HCT116 (cell line): ENCODE measurements around the gene SCARB1. TPM values are rescaled to one million over a fixed set of nuclear protein-coding genes. Genes with fewer than 3 reads are reported as not detected.

Experiments used
- ATAC-seq: fragments of 200-7000 bp; cut with Tn5 transposase; 2 replicates; pipeline ENCODE4 v1.9.1; 2020; ENCODE audit warnings: mild to moderate bottlenecking, moderate library complexity
- BruUV-seq: library from RNA; stranded (reverse); fragments of 400-500 nt; replicated peaks from 2 replicates; lab custom pipeline; 2021; lab: Mats Ljungman, UMichigan
- CTCF ChIA-PET: fragments of 300-600 bp; sonication (Branson Sonifier 250); formaldehyde crosslinking; loops from one replicate; lab custom pipeline; 2021; ENCODE audit warnings: antibody characterized with exemption; lab: Charles Lee
- POLR2A ChIA-PET: fragments of 300-600, 350-600 bp; sonication (Branson Sonifier 250); formaldehyde crosslinking; loops from one replicate; lab custom pipeline; 2021; ENCODE audit warnings: antibody characterized with exemption; lab: Charles Lee
- RAD21 ChIA-PET, 2 experiments: fragments of 300-600 bp; sonication (Branson Sonifier 250); formaldehyde crosslinking; loops; one replicate each; lab custom pipeline; 2023; ENCODE audit warnings: low total read pairs in 2 of 2; ENCODE audit not compliant: uncharacterized antibody in 2 of 2, unreplicated experiment in 2 of 2, low non-redundant PET in 1 of 2; lab: Charles Lee
- DNase-seq: peaks from one replicate; pipeline ENCODE4 v3.0.0-alpha.2; 2010; ENCODE audit warnings: low read depth, low spot score
- H2AFZ ChIP-seq: fragments of 200-600 bp; shearing (Covaris generic), sonication (generic); 2 replicates; pipeline ENCODE4 v1.6.1; 2017; ENCODE audit warnings: low read depth, mixed run types, mixed read lengths, antibody characterized with exemption, low read length; ENCODE audit not compliant: poor library complexity, severe bottlenecking
- H3K27ac ChIP-seq: 2 replicates; pipeline ENCODE4 v1.5.1; 2012; ENCODE audit warnings: low read depth, low read length
- H3K27me3 ChIP-seq: fragments of 200-600 bp; sonication (generic); 2 replicates; pipeline ENCODE4 v1.6.1; 2016; ENCODE audit warnings: mixed run types, low read length, mixed read lengths; ENCODE audit not compliant: insufficient read depth
- H3K36me3 ChIP-seq, 2 experiments: fragments of 200-500 bp in 1 of 2; fragments of 200-600 bp in 1 of 2; sonication (Bioruptor generic) in 1 of 2; sonication (generic) in 1 of 2; 2 replicates each; pipeline versions ENCODE4 v1.5.1 to v1.6.1; 2014 to 2016; ENCODE audit warnings: low read length in 2 of 2, inconsistent platforms in 1 of 2, mixed read lengths in 1 of 2, mixed run types in 1 of 2; ENCODE audit not compliant: insufficient read depth in 2 of 2, control insufficient read depth in 1 of 2
- H3K4me1 ChIP-seq, 2 experiments: fragments of 200-600 bp in 1 of 2; sonication (generic) in 1 of 2; 2 replicates each; pipeline versions ENCODE4 v1.5.1 to v1.6.1; 2012 to 2017; ENCODE audit warnings: low read length in 2 of 2, inconsistent platforms in 1 of 2, mild to moderate bottlenecking in 1 of 2, mixed read lengths in 1 of 2, mixed run types in 1 of 2, moderate library complexity in 1 of 2; ENCODE audit not compliant: insufficient read depth in 2 of 2, control insufficient read depth in 1 of 2
- H3K4me2 ChIP-seq: fragments of 200-600 bp; sonication (generic); 2 replicates; pipeline ENCODE4 v1.6.1; 2017; ENCODE audit warnings: mixed run types, low read length, mixed read lengths
- H3K4me3 ChIP-seq, 2 experiments: fragments of 200-600 bp in 1 of 2; sonication (generic) in 1 of 2; replicated peaks in 1 of 2; 2 replicates each; pipeline ENCODE4 v1.5.1; 2011 to 2016; ENCODE audit warnings: low read length in 2 of 2, control low read depth in 1 of 2, low read depth in 1 of 2, mild to moderate bottlenecking in 1 of 2, mixed read lengths in 1 of 2, mixed run types in 1 of 2
- H3K79me2 ChIP-seq: fragments of 200-600 bp; sonication (generic); 2 replicates; pipeline ENCODE4 v1.6.1; 2017; ENCODE audit warnings: mild to moderate bottlenecking, mixed run types, low read length, moderate library complexity, mixed read lengths; ENCODE audit not compliant: insufficient read depth
- H3K9ac ChIP-seq: fragments of 200-600 bp; sonication (generic); 2 replicates; pipeline ENCODE4 v1.6.1; 2016; ENCODE audit warnings: low read length, mixed read lengths
- H3K9me2 ChIP-seq: fragments of 200-600 bp; sonication (generic), shearing (Covaris generic); 2 replicates; pipeline ENCODE4 v1.6.1; 2017; ENCODE audit warnings: mixed run types, mild to moderate bottlenecking, moderate library complexity; ENCODE audit not compliant: insufficient read depth
- H3K9me3 ChIP-seq, 2 experiments: fragments of 200-500 bp in 1 of 2; fragments of 200-600 bp in 1 of 2; sonication (Bioruptor generic) in 1 of 2; sonication (generic) in 1 of 2; 2 replicates each; pipeline ENCODE4 v1.6.1; 2014 to 2017; ENCODE audit warnings: low read length in 2 of 2, mixed read lengths in 2 of 2, inconsistent platforms in 1 of 2, low read depth in 1 of 2, mild to moderate bottlenecking in 1 of 2, mixed run types in 1 of 2, moderate library complexity in 1 of 2; ENCODE audit not compliant: control insufficient read depth in 1 of 2, insufficient read depth in 1 of 2
- H4K20me1 ChIP-seq: fragments of 200-600 bp; sonication (generic), shearing (Covaris generic); 2 replicates; pipeline ENCODE4 v1.6.1; 2017; ENCODE audit warnings: mixed run types, mild to moderate bottlenecking, moderate library complexity; ENCODE audit not compliant: insufficient read depth
- ATF3 ChIP-seq: IDR thresholded peaks from 2 replicates; pipeline ENCODE4 v1.6.1; 2012
- CBX3 ChIP-seq: IDR thresholded peaks from 2 replicates; pipeline ENCODE4 v1.6.1; 2012; ENCODE audit warnings: low read depth
- CEBPB ChIP-seq: IDR thresholded peaks from 2 replicates; pipeline ENCODE4 v1.6.1; 2012; ENCODE audit warnings: low read depth
- CTCF ChIP-seq, 3 experiments: fragments of 200-600 bp in 1 of 3; sonication (generic) in 1 of 3; IDR thresholded peaks in 2 of 3; conservative IDR thresholded peaks in 1 of 3; 2 replicates each; pipeline ENCODE4 v1.5.1; 2012 to 2017; ENCODE audit warnings: low read depth in 2 of 3, low read length in 2 of 3, antibody characterized with exemption in 1 of 3, borderline replicate concordance in 1 of 3, control low read depth in 1 of 3, mild to moderate bottlenecking in 1 of 3, mixed read lengths in 1 of 3, mixed run types in 1 of 3, moderate library complexity in 1 of 3; ENCODE audit not compliant: insufficient read depth in 1 of 3
- ELF1 ChIP-seq: IDR thresholded peaks from 2 replicates; pipeline ENCODE4 v1.6.1; 2012; ENCODE audit warnings: low read depth, borderline replicate concordance
- POLR2A ChIP-seq: IDR thresholded peaks from 2 replicates; pipeline ENCODE4 v1.7.0; 2011; ENCODE audit warnings: borderline replicate concordance; ENCODE audit not compliant: insufficient read depth, insufficient read length; ENCODE audit errors: extremely low read depth
- REST ChIP-seq: IDR thresholded peaks from 2 replicates; pipeline ENCODE4 v1.6.1; 2012; ENCODE audit warnings: low read depth
- SIN3A ChIP-seq: IDR thresholded peaks from 2 replicates; pipeline ENCODE4 v1.6.1; 2012; ENCODE audit warnings: low read depth
- SP1 ChIP-seq: IDR thresholded peaks from 2 replicates; pipeline ENCODE4 v1.6.1; 2012; ENCODE audit warnings: low read depth
- SRF ChIP-seq: IDR thresholded peaks from 2 replicates; pipeline ENCODE4 v1.6.1; 2012; ENCODE audit warnings: low read depth
- ZBTB33 ChIP-seq: IDR thresholded peaks from 2 replicates; pipeline ENCODE4 v1.6.1; 2011; ENCODE audit warnings: mild to moderate bottlenecking, low read length, moderate library complexity; ENCODE audit not compliant: insufficient replicate concordance; ENCODE audit errors: extremely low read depth
- ZNF274 ChIP-seq: fragments of 200-500 bp; sonication (Bioruptor generic); IDR thresholded peaks from 2 replicates; pipeline ENCODE4 v1.6.1; 2014; ENCODE audit warnings: mild to moderate bottlenecking, low read depth, low read length, inconsistent platforms
- intact Hi-C: fragments of 100-400 bp; cut with micrococcal nuclease; formaldehyde crosslinking; loops from 2 replicates; pipeline ENCODE4 v1.10.0; 2022
- total RNA-seq: library from RNA; stranded (reverse); gene quantifications from one replicate; pipeline ENCODE4 v1.2.1, GENCODE V29; 2021; ENCODE audit not compliant: unreplicated experiment

The SCARB1 gene
- total RNA-seq, 1 experiment from 2014 or later = 95.5 TPM

GRCh38 chr12:124814741-124815613 is 48.7 kb downstream of the SCARB1 start:
- intact Hi-C loops = no loop called here
- ATAC-seq (no peak), DNase-seq (no peak)
- H3K4me1 ChIP-seq = no peaks in the 10 kb centered on the region
- H2AFZ ChIP-seq = no peak overlapping the region
- H3K4me2 ChIP-seq = no peak overlapping the region
- ChIA-PET CTCF (no interaction called here), POLR2A (no interaction called here), RAD21 (interaction anchor here in 1 of 2 experiments (0.5 kb wide), 1 partner anchor 22 kb away, joined by 3 read pairs; no protein-coding TSS in a partner anchor)
- no peaks in the 10 kb centered on the region for H3K27me3 ChIP-seq
- TF ChIP-seq CEBPB (no peak), REST (no peak), SP1 (no peak), SRF (no peak), CBX3 (no peak), CTCF (IDR thresholded peaks at IDR 0.05 in 2 of 3, conservative IDR thresholded peaks at IDR 0.05 in 1 of 3; ENCODE audit: borderline replicate concordance in 1 of 3, insufficient read depth in 1 of 3, low read depth in 2 of 3, low read length in 2 of 3) (no peak), ELF1 (no peak), POLR2A (no peak), ZBTB33 (no peak), SIN3A (no peak), ZNF274 (no peak), ATF3 (no peak)
- H3K9me2 ChIP-seq = no peaks in the 10 kb centered on the region
- H4K20me1 ChIP-seq = no peaks in the 10 kb centered on the region
- BruUV-seq = no TSS peak
- H3K27ac ChIP-seq = no peak overlapping the region
- H3K9me3 ChIP-seq = no peaks in the 10 kb centered on the region
- no peak overlapping the region for H3K4me3 ChIP-seq
- peaks cover 18 to 32% of the 10 kb centered on the region in 2 experiments for H3K36me3 ChIP-seq
- H3K9ac ChIP-seq = no peak overlapping the region
- H3K79me2 ChIP-seq = peaks cover 10% of the 10 kb centered on the region; the same call in 1 of the 2 replicates
